Fibroblast of lung (primary cell): ENCODE measurements around the gene SLC9A5. TPM values are rescaled to one million over a fixed set of nuclear protein-coding genes. Genes with fewer than 3 reads are reported as not detected.
A peak's percentile ranks its signal among the peaks of the same experiment; 100 is the strongest.

ENCODE experiments used
- DNase-seq, 2 donors: peaks; one replicate each; pipeline versions ENCODE4 v3.0.0 to v3.0.0-alpha.2; 2010; ENCODE audit warnings: low read depth in 2 of 2
- H2AFZ ChIP-seq: 2 replicates; pipeline ENCODE4 v1.5.1; 2012; ENCODE audit warnings: low read length, control low read depth, inconsistent platforms
- H3K27ac ChIP-seq: 2 replicates; pipeline ENCODE4 v1.5.1; 2011; ENCODE audit warnings: low read length, control low read depth; ENCODE audit not compliant: insufficient read depth
- H3K27me3 ChIP-seq: 2 replicates; pipeline ENCODE4 v1.5.1; 2011; ENCODE audit warnings: mild to moderate bottlenecking, low read length; ENCODE audit not compliant: control insufficient read depth, insufficient read depth
- H3K36me3 ChIP-seq: 2 replicates; pipeline ENCODE4 v1.5.1; 2011; ENCODE audit warnings: low read length; ENCODE audit not compliant: control insufficient read depth, insufficient read depth
- H3K4me1 ChIP-seq: 2 replicates; pipeline ENCODE4 v1.5.1; 2011; ENCODE audit warnings: low read length; ENCODE audit not compliant: control insufficient read depth, insufficient read depth; ENCODE audit errors: extremely low read depth
- H3K4me2 ChIP-seq: 2 replicates; pipeline ENCODE4 v1.5.1; 2011; ENCODE audit warnings: low read length, control low read depth; ENCODE audit not compliant: insufficient read depth; ENCODE audit errors: extremely low read depth
- H3K4me3 ChIP-seq, 4 experiments: fragments of 200-600 bp in 1 of 4; sonication (generic) in 1 of 4; replicated peaks in 1 of 4; 2 replicates each; pipeline ENCODE4 v1.5.1; 2011 to 2016; ENCODE audit warnings: low read length in 4 of 4, low read depth in 3 of 4, mild to moderate bottlenecking in 3 of 4, control low read depth in 2 of 4, inconsistent platforms in 1 of 4, mixed read lengths in 1 of 4; ENCODE audit not compliant: insufficient read depth in 1 of 4; ENCODE audit errors: control extremely low read depth in 1 of 4
- H3K79me2 ChIP-seq: 2 replicates; pipeline ENCODE4 v1.5.1; 2012; ENCODE audit warnings: mild to moderate bottlenecking, low read length, inconsistent platforms; ENCODE audit not compliant: control insufficient read depth, insufficient read depth
- H3K9ac ChIP-seq: 2 replicates; pipeline ENCODE4 v1.5.1; 2011; ENCODE audit warnings: mild to moderate bottlenecking, low read length, control low read depth; ENCODE audit not compliant: insufficient read depth
- H3K9me3 ChIP-seq: 2 replicates; pipeline ENCODE4 v1.5.1; 2012; ENCODE audit warnings: low read depth, low read length; ENCODE audit not compliant: control insufficient read depth, insufficient read depth
- H4K20me1 ChIP-seq: 2 replicates; pipeline ENCODE4 v1.5.1; 2011; ENCODE audit warnings: low read length; ENCODE audit not compliant: control insufficient read depth, insufficient read depth; ENCODE audit errors: extremely low read depth
- EZH2 ChIP-seq: IDR thresholded peaks from 2 replicates; pipeline ENCODE4 v1.5.1; 2012; ENCODE audit warnings: low read length, control low read depth, mild to moderate bottlenecking; ENCODE audit errors: missing control alignments
- polyA plus RNA-seq, 2 donors: library from polyadenylated mRNA; depleted of rRNA in 1 of 2; stranded (reverse) in 1 of 2; unstranded in 1 of 2; fragments of >200 nt; gene quantifications; 2 replicates each; pipeline ENCODE4 v1.2.1, GENCODE V29; 2011 to 2012; ENCODE audit warnings: missing spikeins in 1 of 2
- total RNA-seq: library from RNA; depleted of rRNA; stranded (reverse); fragments of >200 nt; gene quantifications from 2 replicates; pipeline ENCODE4 v1.2.1, GENCODE V29; 2014
- TF ChIP-seq, protein P1 (sequence below), 2 donors: IDR thresholded peaks in 1 of 2; conservative IDR thresholded peaks in 1 of 2; 1 replicate in 1 of 2; 2 replicates in 1 of 2; pipeline ENCODE4 v1.5.1; 2011 to 2012; ENCODE audit warnings: low read length in 2 of 2, control low read depth in 1 of 2, inconsistent platforms in 1 of 2, low read depth in 1 of 2, mild to moderate bottlenecking in 1 of 2

The SLC9A5 gene
- total and polyA plus RNA-seq, 2 donors (not counting 1 experiment from before 2014, with no cell fraction given): 2.0 to 2.3 TPM

DNA sequence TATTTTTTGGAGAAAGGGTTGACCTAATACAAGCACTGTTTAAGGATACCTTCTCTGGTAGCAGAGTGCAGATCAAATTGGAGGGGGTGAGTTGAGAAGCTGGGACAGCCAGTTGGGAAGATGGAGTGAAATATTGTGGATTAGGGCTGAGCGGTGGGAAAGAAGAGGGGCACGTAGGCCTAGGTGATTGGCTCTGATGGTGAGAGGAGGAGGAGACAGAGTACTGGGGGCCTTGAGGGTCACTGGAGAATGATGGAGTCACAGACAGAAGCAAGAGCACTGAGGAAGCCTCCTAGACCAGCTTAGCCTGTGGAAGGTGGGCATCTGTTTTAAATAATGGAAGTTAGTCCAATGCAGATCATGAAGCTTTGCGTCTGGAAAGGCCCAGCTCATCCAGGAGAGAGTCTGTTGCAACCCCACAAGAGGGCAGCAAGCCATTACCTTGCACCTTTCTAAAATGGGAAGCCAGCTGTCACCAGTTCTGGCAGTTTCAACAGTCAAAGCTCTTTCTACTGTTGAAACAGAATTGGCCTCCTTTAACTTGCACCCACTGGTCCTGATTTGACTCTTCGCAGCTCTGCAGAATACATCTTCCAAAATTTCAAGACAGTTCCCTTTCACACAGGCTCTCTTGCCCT lies 11.8 kb downstream of the SLC9A5 start:
- no peak overlapping the region for H3K4me2 ChIP-seq
- H3K4me1 ChIP-seq: no peaks in the 10 kb centered on the region
- no peaks in the 10 kb centered on the region for H3K27me3 ChIP-seq
- TF ChIP-seq, protein P1, sequence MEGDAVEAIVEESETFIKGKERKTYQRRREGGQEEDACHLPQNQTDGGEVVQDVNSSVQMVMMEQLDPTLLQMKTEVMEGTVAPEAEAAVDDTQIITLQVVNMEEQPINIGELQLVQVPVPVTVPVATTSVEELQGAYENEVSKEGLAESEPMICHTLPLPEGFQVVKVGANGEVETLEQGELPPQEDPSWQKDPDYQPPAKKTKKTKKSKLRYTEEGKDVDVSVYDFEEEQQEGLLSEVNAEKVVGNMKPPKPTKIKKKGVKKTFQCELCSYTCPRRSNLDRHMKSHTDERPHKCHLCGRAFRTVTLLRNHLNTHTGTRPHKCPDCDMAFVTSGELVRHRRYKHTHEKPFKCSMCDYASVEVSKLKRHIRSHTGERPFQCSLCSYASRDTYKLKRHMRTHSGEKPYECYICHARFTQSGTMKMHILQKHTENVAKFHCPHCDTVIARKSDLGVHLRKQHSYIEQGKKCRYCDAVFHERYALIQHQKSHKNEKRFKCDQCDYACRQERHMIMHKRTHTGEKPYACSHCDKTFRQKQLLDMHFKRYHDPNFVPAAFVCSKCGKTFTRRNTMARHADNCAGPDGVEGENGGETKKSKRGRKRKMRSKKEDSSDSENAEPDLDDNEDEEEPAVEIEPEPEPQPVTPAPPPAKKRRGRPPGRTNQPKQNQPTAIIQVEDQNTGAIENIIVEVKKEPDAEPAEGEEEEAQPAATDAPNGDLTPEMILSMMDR (conservative IDR thresholded peaks at IDR 0.05 in 1 of 2, IDR thresholded peaks at IDR 0.05 in 1 of 2; ENCODE audit: low read depth in 1 of 2, low read length in 2 of 2): peak; percentile 62 to 68
- TF ChIP-seq EZH2: no peak
- H3K4me3 ChIP-seq: no peak overlapping the region
- no peaks in the 10 kb centered on the region for H3K79me2 ChIP-seq
- no peak overlapping the region for H3K27ac ChIP-seq
- H3K9me3 ChIP-seq: no peaks in the 10 kb centered on the region
- no peak overlapping the region for H2AFZ ChIP-seq
- H4K20me1 ChIP-seq: no peaks in the 10 kb centered on the region
- no peak overlapping the region for H3K9ac ChIP-seq
- DNase-seq: peak; percentile 56 to 69
- H3K36me3 ChIP-seq: peaks cover 2% of the 10 kb centered on the region

DNA sequence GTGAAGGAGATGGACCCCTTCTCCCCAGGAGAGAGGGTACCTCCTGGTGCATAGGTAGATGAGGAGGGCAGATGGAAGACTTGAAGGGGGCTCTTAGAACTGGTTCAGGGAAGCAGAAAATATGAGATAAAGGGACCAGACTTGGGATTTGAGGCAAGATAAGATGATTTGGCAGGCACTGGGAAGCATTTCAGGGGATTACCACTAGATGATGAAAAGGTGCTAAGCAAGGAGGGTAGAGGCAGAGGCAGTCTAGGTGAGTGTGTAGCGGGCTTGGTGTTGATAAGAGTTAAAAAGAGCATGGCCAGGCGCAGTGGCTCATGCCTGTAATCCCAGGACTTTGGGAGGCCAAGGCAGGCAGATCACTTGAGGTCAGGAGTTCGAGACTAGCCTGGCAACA lies 14.4 kb downstream of the SLC9A5 start:
- Histone ChIP-seq H2AFZ (no peak overlapping the region), H3K4me1 (peaks cover 4% of the 10 kb centered on the region), H3K9me3 (no peaks in the 10 kb centered on the region), H3K79me2 (no peaks in the 10 kb centered on the region), H3K4me2 (no peak overlapping the region), H3K36me3 (peaks cover 2% of the 10 kb centered on the region), H4K20me1 (no peaks in the 10 kb centered on the region), H3K27me3 (no peaks in the 10 kb centered on the region), H3K9ac (no peak overlapping the region), H3K4me3 (no peak overlapping the region), H3K27ac (no peak overlapping the region)
- DNase-seq: no peak
- TF ChIP-seq, protein P1 (conservative IDR thresholded peaks at IDR 0.05 in 1 of 2, IDR thresholded peaks at IDR 0.05 in 1 of 2; ENCODE audit: low read depth in 1 of 2, low read length in 2 of 2): no peak
- TF ChIP-seq EZH2: no peak

DNA sequence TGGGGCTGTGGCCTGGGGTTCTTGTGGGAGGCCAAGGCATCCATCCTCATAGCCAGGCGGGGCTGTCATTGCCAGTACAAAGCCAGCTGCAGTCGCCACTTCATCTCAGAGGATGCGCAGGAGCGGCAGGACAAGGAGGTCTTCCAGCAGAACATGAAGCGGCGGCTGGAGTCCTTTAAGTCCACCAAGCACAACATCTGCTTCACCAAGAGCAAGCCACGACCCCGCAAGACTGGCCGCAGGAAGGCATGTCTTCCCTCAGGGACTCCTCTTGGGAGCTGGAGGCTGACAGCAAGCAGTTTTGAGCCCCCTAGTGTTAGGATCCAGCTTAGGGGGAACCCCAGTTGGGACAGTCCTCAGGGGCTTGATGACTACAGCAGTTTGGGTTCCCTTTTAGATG lies 15.5 kb downstream of the SLC9A5 start:
- Histone ChIP-seq H3K4me2 (no peak overlapping the region), H3K9ac (no peak overlapping the region), H3K9me3 (no peaks in the 10 kb centered on the region), H3K27me3 (no peaks in the 10 kb centered on the region), H3K4me3 (no peak overlapping the region), H4K20me1 (no peaks in the 10 kb centered on the region), H3K79me2 (no peaks in the 10 kb centered on the region), H2AFZ (no peak overlapping the region), H3K36me3 (peaks cover 2% of the 10 kb centered on the region), H3K27ac (no peak overlapping the region), H3K4me1 (peaks cover 12% of the 10 kb centered on the region)
- no peak for TF ChIP-seq EZH2
- TF ChIP-seq, protein P1 (conservative IDR thresholded peaks at IDR 0.05 in 1 of 2, IDR thresholded peaks at IDR 0.05 in 1 of 2; ENCODE audit: low read depth in 1 of 2, low read length in 2 of 2): peak in 1 of 2 donors; percentile 17
- DNase-seq: no peak
